HG03378 (cell line): Measurements from ENCODE around the gene NCOA4.
"Not testable (repeated sequence)": the region's sequence is repeated elsewhere in the genome, so short reads cannot be mapped to it uniquely, and the experiment has no call there.

Experiments used
- ATAC-seq: cut with Tn5 transposase; IDR thresholded peaks from one replicate; pipeline ENCODE4 v1.9.1; 2021; ENCODE audit warnings: mild to moderate bottlenecking, moderate library complexity; ENCODE audit not compliant: unreplicated experiment

The NCOA4 gene

DNA sequence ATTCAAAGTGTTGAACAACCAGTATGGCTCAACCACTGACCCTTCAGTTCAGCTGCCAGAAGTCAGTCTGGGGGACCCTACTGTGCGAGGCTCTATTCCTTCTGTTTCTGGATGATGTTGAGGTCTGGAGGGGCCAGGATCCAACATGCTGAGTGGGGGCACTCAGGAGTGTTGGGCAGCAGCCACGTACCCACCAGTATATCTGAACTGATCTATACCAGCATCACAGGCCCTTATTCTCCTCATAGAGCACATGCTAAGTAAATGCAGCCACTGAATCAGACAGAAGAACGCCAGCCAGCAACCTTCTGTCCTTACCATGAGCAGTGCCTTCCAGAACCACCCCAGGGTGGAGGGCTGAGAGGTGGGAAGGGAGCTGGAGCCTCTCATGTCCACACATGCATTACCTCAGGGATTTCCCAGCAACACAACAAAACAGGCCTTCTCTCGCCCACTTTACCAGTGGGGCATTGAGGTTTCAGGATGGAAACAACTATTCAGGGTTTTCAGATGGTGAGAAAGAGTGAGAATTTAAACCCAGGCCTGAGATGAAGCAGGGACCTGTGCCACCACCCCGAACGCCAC, 22.5 kb upstream of the NCOA4 start:
- ATAC-seq, result no peak

- ATAC-seq, result no peak
Observed at GRCh38 chr10:46052057-46052790, 21.8 kb upstream of the NCOA4 start.

DNA sequence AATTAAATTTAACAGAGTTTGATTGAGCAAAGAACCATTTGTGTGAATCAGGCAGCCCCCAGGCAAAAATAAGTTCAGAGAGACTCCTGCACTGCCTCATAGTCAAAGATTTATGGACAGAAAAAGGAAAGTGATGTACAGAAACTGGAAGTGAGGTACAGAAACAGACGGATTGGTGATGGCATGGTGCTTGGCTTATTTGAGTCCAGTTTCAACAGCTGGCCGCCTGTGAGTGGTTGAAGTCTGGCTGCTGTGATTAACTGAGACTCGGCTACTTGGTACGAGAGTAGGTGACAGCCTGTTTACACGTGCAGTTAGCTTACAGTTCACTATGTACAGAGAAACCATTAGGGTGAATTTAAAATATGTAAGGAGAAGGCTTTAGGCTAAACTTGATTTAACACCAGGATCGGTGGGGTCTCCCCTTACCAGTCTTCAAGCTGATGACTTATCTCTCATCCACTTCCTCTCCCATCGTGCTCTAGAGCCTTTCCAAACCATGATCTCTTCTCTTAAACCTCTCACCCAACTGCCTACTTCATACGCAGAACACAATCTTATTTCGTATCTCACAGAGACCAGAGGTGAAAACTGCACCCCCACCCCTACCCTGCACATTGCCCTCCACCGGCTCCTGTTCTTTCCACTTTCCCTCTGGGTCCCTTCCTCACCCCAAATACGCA, 20.7 kb upstream of the NCOA4 start:
- ATAC-seq, result no peak

DNA sequence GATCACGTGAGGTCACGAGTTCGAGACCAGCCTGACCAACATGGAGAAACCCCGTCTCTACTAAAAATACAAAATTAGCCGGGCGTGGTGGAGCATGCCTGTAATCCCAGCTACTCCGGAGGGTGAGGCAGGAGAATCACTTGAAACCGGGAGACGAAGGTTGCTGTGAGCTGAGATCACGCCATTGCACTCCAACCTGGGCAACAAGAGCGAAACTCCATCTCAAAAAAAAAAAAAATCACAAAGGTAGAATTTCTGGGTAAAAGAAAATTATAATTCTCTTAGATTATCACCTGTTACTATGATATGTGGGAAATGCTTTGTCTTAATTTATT, 19.0 kb upstream of the NCOA4 start:
- not testable (repeated sequence) for ATAC-seq

- no peak for ATAC-seq
Observed at GRCh38 chr10:46048152-46048551, 17.7 kb upstream of the NCOA4 start.

- no peak for ATAC-seq
Observed at GRCh38 chr10:46046261-46046660, 15.8 kb upstream of the NCOA4 start, which contains the start of gene MSMB. TSS of gene MSMB (minus strand) at chr10:46046269. CDS start at chr10:46046237, 32 bp downstream.

DNA sequence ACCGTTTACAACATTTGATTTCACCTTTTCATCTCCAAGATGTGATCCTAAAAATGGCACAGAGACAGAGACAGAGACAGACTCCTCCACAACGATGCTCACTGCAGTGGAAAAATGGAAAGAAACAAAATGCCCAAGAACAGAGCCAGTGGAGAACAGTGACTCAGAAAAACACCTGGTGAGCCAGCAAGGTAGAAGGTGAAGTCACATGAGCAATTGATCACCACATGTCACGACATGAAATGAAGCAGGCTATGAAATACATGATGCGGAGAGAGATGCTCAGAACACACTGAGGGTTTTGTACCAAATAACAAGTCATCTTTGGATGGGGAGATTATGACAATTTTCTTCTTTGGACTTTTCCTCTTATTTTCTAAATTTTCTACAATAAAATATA, 12.1 kb upstream of the NCOA4 start:
- ATAC-seq, result no peak

DNA sequence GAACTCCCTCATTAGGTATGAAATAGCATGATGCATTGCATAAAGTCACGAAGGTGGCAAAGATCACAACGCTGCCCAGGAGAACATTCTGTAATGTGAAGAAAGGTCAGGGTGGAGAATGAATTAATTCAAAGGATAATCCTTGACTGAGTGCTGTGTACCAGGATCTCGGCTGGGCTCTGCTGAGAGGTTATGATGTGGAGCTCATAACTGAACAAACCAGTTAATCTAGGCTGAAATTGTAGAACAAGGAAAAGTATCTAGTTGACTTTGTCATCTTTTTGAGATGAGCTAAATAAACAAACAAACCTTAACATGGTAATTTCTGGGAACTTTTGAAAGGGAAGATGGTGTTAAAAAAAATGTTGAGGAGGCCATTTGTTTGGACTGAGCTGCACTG, 9.6 kb upstream of the NCOA4 start:
- ATAC-seq, result no peak

- no peak for ATAC-seq
Observed at GRCh38 chr10:46037107-46037825, 6.8 kb upstream of the NCOA4 start.

- no peak for ATAC-seq
Observed at GRCh38 chr10:46035923-46036849, 5.8 kb upstream of the NCOA4 start.

DNA sequence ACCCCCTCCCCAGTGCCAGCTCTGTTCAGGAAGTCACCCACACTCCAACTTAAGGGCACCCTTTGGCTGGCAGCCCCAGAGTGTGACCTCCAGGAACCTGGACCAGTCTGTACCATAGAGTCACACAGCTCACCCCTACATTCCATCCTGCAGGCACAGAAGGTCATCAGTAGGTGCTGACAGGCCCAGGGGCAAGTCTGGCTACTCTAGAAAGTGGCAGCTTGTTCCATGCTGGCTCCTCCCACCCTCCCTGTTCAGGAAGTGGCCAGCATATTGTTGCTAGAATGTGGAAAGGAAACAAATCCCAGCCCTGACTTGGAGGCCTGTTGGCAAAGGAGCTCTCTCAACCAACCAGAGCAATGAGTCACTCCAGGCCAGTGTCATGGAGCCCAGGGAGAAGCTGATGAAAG, 3.2 kb upstream of the NCOA4 start:
- no peak for ATAC-seq

DNA sequence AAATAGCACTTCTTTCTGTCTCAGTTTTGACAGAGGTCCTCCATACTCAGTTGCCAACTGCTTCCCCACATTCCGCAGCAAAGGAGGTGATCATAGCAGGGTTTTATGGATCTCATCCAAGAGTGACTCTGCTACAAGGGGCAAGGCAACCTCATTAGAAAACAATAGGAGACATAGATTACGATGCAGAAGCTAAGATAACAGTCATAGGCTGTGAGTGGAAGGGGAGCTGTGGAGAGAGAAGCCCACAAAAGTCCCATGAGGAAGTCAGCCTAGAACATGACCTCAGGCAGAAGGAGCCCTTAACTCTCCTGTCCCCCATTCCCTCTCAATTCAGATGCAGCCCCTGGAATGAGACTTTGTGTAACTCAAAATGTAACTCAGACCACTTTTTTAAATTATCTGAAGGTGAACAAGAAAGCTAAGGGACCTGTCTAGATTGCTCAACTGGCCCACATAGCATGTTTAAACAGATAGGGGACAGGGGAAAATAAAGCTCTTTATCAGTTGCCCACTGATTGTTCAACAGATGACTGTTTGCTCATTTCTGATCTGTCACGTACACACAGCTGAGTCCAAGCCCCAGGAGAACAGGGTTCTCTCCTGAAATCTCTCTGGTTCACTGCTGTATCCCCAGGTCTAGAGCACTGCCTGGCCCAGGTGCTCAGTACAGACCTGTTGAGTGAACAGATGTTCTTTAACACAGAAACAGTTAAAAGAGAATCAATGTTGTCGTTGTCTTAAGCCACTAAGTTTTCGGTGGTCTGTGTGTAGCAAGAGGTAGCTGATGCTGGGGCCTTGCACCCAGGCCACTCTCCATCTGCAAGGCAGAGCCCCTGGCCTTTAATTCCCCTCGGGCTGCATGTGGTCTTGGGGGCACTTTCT, 1.5 kb upstream of the NCOA4 start:
- ATAC-seq, result no peak

DNA sequence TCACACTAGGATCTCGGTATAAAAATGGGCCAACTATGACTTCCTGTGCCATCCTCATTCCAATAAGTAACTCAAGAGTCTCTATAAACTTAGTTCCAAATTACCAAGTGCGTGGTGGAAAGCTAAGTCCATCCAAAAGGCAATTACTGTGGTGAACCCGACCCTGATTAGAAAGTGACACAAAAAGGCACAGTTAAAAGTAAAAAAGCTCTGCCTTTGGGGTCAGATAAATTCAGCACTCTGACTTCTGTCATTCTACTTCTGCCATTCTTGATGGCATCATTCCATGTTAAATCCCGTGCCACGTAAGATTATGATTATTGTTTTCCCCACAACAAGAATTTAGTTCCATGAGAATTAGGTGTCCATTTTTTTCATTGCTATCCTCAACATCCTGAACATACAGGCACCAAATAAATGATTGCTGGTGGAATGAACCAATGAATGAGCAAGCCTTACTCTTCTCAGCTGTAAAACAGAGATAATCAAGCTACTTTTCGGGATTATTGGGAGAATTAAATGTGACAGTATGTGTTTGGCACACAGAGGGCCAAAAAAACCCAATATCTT, 877 bp downstream of the NCOA4 start:
- ATAC-seq, result no peak

DNA sequence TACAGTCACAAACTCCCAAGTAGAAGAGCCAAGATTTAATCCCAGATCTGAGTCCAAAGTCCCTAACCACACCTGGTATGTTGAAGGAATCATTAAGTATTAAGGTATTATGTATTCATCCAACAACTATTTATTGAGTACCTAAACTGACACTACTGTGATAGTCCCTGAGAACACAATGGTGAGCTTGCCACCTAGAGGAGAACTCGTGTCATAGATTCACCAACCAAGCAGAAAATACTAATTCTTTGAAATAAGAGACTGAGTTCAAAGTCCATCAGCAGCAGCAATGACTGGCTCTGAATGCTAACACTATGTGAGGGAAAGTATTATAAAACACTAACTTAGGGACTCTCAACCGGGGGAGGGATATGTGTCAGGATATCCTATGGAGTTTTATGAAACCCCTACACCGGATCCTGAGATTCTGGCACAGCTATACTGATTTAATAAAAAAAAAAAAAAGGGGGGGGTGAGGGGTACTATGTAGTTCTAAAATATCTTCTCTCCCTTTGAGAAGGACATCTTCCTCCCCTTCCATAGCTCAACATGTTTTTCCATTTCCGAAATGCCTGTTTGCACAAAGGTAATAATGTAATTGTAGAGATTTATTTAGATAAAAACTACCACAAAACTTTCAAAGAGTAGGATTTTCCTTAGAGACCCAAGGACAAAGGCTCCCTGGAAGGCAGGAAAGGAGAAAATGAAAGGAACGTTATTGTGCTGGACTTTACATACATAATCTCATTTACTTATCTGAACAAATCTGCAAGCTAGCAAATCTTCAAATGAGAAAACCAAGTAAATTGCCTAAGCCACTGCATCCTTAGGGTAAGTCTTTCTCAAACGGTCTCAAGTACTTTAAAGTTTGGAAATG, 1.6 kb downstream of the NCOA4 start:
- ATAC-seq, result peak; percentile 42

DNA sequence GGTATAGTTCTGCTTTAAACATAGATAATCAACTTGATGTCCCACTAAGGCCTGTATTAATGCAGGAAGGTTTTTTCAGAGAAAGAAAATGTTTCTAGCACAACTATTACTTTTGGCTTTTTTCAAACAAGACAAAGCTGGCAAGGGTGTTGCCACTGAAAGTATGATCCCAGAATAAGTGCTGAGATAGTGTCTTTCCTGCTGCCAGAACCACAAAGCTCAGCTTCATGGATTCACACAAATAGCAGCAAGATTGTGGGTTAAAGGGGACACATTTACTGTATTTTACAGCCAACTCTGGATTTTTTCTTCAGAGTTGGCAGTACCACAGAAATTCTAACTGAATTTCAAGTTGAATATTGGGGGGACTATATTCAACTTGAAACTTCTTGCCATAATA, 4.3 kb downstream of the NCOA4 start:
- ATAC-seq, result no peak

DNA sequence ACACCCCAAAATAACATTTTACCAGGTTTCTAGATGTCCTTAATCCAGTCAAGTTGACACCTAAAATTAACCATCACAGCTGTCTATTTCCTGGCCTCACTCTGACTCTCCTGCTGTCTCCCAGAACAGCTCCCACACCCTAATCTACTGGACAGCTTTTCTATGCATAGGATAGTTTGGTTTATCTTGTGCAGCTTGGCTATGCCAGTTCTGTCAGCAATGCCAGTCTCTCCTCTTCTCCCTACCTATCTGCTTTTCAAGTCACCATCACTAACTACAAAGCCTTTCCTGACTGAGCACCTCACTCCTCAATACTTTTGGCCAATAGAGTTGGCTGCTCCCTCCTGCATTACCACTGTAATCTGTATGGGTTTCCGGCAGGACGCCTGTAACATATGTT, 5.0 kb downstream of the NCOA4 start:
- ATAC-seq, result no peak

DNA sequence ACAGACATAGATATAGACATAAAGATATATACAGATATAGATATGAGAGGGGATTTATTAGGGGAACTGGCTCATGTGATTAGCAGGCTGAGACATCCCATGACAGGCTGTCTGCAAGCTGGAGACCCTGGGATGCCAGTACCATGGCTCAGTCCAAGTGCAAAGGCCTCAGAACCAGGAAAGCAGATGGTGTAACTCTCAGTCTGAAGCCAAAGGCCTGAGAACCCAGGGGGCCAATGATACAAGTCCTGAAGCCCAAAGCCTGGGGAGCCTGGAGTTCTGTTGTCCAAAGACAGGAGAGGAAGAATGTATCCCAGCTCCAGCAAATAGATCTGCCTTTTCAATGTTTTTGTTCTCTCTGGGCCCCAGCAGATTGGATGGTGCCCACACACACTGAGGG, 5.5 kb downstream of the NCOA4 start:
- ATAC-seq, result no peak

DNA sequence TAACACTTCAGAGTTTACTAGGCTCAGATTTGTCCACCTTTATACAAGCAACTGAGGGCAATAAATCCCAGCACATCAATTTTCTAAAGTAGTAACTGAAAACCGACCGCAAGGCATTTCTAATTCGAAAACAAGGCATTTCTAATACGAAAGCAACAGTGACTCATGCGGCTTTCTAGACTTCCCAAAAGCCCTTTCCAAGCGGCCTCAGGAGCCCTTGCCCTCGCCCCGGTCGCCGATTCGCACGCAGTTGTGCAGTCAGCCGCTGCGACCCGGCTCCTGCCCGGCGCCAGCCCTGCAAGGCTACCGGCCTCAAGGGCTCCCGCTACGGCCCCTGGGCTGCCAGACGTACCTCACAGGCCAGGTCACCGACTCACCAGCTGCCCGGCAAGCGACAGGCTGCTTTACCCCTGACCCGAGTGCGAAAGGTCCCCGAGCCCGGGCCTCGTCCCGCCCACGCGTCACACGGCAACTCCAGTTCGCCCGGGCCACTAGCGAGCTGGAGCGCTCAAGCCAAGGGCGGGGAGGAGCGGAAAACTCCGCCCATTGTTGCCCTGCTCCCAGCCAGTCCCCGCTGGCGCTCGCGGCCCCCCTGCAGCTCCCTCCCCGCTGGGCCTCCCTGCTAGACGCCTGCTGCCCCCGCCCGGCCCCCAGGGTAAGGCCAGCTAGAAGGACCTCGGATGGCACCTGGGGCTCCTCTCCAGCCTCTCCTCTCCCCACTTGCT, 7.3 kb downstream of the NCOA4 start:
- peak; percentile 72 for ATAC-seq
